HG02571 (cell line): ENCODE results near the gene AGBL1.
"Not testable (repeated sequence)": the region's sequence is repeated elsewhere in the genome, so short reads cannot be mapped to it uniquely, and the experiment has no call there.

Experiments
- ATAC-seq: cut with Tn5 transposase; IDR thresholded peaks from one replicate; pipeline ENCODE4 v1.9.1; 2021; ENCODE audit warnings: mild to moderate bottlenecking, moderate library complexity; ENCODE audit not compliant: unreplicated experiment

AGBL1 gene

GRCh38 chr15:86850939-86851338 is 771.3 kb downstream of the AGBL1 start:
- ATAC-seq = no peak

GRCh38 chr15:86852741-86853140 is 773.1 kb downstream of the AGBL1 start:
- no peak for ATAC-seq

- ATAC-seq = no peak
Observed at GRCh38 chr15:86854176-86854575, 774.5 kb downstream of the AGBL1 start.

- no peak for ATAC-seq
Observed at GRCh38 chr15:86855307-86856291, 775.9 kb downstream of the AGBL1 start.

GRCh38 chr15:86857701-86858100 is 778.0 kb downstream of the AGBL1 start:
- no peak for ATAC-seq

GRCh38 chr15:86863226-86863915 is 783.7 kb downstream of the AGBL1 start:
- no peak for ATAC-seq

- no peak for ATAC-seq
Observed at GRCh38 chr15:86865920-86866319, 786.2 kb downstream of the AGBL1 start.

- ATAC-seq = no peak
Observed at GRCh38 chr15:86870846-86871245, 791.2 kb downstream of the AGBL1 start.

GRCh38 chr15:86871964-86872363 is 792.3 kb downstream of the AGBL1 start:
- ATAC-seq = no peak

- ATAC-seq = no peak
Observed at GRCh38 chr15:86872782-86873181, 793.1 kb downstream of the AGBL1 start.

- ATAC-seq = no peak
Observed at GRCh38 chr15:86875067-86875466, 795.4 kb downstream of the AGBL1 start.

- ATAC-seq = no peak
Observed at GRCh38 chr15:86876387-86876944, 796.8 kb downstream of the AGBL1 start.

- ATAC-seq = no peak
Observed at GRCh38 chr15:86877171-86877631, 797.5 kb downstream of the AGBL1 start.

GRCh38 chr15:86878844-86879243 is 799.2 kb downstream of the AGBL1 start:
- ATAC-seq = not testable (repeated sequence)

GRCh38 chr15:86879250-86880229 is 799.9 kb downstream of the AGBL1 start:
- no peak for ATAC-seq

GRCh38 chr15:86885616-86886015 is 805.9 kb downstream of the AGBL1 start:
- no peak for ATAC-seq

- no peak for ATAC-seq
Observed at GRCh38 chr15:86892774-86893449, 813.2 kb downstream of the AGBL1 start.

GRCh38 chr15:86894269-86894668 is 814.6 kb downstream of the AGBL1 start:
- no peak for ATAC-seq

GRCh38 chr15:86903642-86904421 is 824.2 kb downstream of the AGBL1 start:
- ATAC-seq = no peak
